HL-60/S4 treated with phorbol 12-myristate 13-acetate at 8.2 ng/mL for 4 days and 3 days (cell line): ENCODE results near the gene SYNM.
"Not testable (repeated sequence)": the region's sequence is repeated elsewhere in the genome, so short reads cannot be mapped to it uniquely, and the experiment has no call there.

Experiments
- in situ Hi-C: fragments of 300-500 bp; cut with MboI; formaldehyde crosslinking; loops from 2 replicates; pipeline ENCODE4 v1.15.0; 2022; ENCODE audit warnings: low sequenced_read_pairs

SYNM gene

GRCh38 chr15:99104788-99105513 is at the start of gene SYNM:
Gene SYNM, plus strand, starts transcription at chr15:99105080. Its CDS starts 120 bp downstream, at chr15:99105200.
- in situ Hi-C loops, result no loop called here

GRCh38 chr15:99055555-99056134 is 49.2 kb upstream of the SYNM start:
- in situ Hi-C loops, result no loop called here

GRCh38 chr15:99057020-99057419 is 47.9 kb upstream of the SYNM start:
- in situ Hi-C loops, result no loop called here

- in situ Hi-C loops, result no loop called here
Measured at GRCh38 chr15:99057697-99058420, 47.0 kb upstream of the SYNM start.

GRCh38 chr15:99058421-99058870 is 46.4 kb upstream of the SYNM start:
- in situ Hi-C loops, result no loop called here

GRCh38 chr15:99059010-99059981 is 45.6 kb upstream of the SYNM start:
- in situ Hi-C loops, result no loop called here

- in situ Hi-C loops, result not testable (repeated sequence)
Measured at GRCh38 chr15:99060186-99060585, 44.7 kb upstream of the SYNM start.

GRCh38 chr15:99062226-99062625 is 42.7 kb upstream of the SYNM start:
- in situ Hi-C loops, result no loop called here

GRCh38 chr15:99068186-99068585 is 36.7 kb upstream of the SYNM start:
- in situ Hi-C loops, result no loop called here

GRCh38 chr15:99070208-99070607 is 34.7 kb upstream of the SYNM start:
- in situ Hi-C loops, result loop anchor here (10.0 kb wide), 1 partner anchor 625 kb away; no protein-coding TSS in a partner anchor

- in situ Hi-C loops, result loop anchor here (10.0 kb wide), 1 partner anchor 626 kb away; no protein-coding TSS in a partner anchor
Measured at GRCh38 chr15:99071091-99071680, 33.7 kb upstream of the SYNM start.

GRCh38 chr15:99073008-99073717 is 31.7 kb upstream of the SYNM start:
- in situ Hi-C loops, result loop anchor here (10.0 kb wide), 1 partner anchor 628 kb away; no protein-coding TSS in a partner anchor

- in situ Hi-C loops, result loop anchor here (10.0 kb wide), 1 partner anchor 630 kb away; no protein-coding TSS in a partner anchor
Measured at GRCh38 chr15:99074446-99074845, 30.4 kb upstream of the SYNM start.

GRCh38 chr15:99075059-99075652 is 29.7 kb upstream of the SYNM start:
- in situ Hi-C loops, result loop anchor here (10.0 to 25.0 kb wide), 2 partner anchors 563 to 630 kb away; no protein-coding TSS in a partner anchor

- in situ Hi-C loops, result loop anchor here (10.0 to 25.0 kb wide), 2 partner anchors 564 to 631 kb away; no protein-coding TSS in a partner anchor
Measured at GRCh38 chr15:99076109-99076508, 28.8 kb upstream of the SYNM start.

GRCh38 chr15:99076555-99077308 is 28.1 kb upstream of the SYNM start:
- in situ Hi-C loops, result loop anchor here (10.0 to 25.0 kb wide), 2 partner anchors 564 to 632 kb away; no protein-coding TSS in a partner anchor

GRCh38 chr15:99082798-99083197 is 22.1 kb upstream of the SYNM start:
- in situ Hi-C loops, result loop anchor here (25.0 kb wide), 1 partner anchor 570 kb away; no protein-coding TSS in a partner anchor

GRCh38 chr15:99084965-99085364 is 19.9 kb upstream of the SYNM start:
- in situ Hi-C loops, result loop anchor here (25.0 kb wide), 1 partner anchor 573 kb away; no protein-coding TSS in a partner anchor
